A673 (cell line): Measurements from ENCODE around the gene NXT1.
"Not testable (repeated sequence)": the region's sequence is repeated elsewhere in the genome, so short reads cannot be mapped to it uniquely, and the experiment has no call there.

Experiments used
- CTCF ChIP-seq: fragments of 300-800, 200-600 bp; sonication (generic); conservative IDR thresholded peaks from 2 replicates; pipeline ENCODE4 v1.5.1; 2017; ENCODE audit warnings: low read depth, mild to moderate bottlenecking, antibody characterized with exemption, low read length, moderate library complexity, mixed read lengths
- EZH2 ChIP-seq: fragments of 200-600 bp; sonication (generic); IDR thresholded peaks from 2 replicates; pipeline ENCODE4 v1.6.1; 2017; ENCODE audit warnings: borderline replicate concordance, low read depth, mild to moderate bottlenecking, mixed read lengths, antibody characterized with exemption, low read length; ENCODE audit not compliant: poor library complexity, severe bottlenecking

DNA sequence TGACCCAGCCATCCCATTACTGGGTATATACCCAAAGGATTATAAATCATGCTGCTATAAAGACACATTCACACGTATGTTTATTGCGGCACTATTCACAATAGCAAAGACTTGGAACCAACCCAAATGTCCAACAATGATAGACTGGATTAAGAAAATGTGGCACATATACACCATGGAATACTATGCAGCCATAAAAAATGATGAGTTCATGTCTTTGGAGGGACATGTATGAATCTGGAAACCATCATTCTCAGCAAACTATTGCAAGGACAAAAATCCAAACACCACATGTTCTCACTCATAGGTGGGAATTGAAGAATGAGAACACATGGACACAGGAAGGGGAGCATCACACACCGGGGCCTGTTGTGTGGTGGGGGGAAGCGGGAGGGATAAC lies 43.2 kb upstream of the NXT1 start:
- TF ChIP-seq CTCF, EZH2: not testable (repeated sequence)
